Liver (tissue), 9 donors: ENCODE measurements around the gene FAM228B. TPM values are rescaled to one million over a fixed set of nuclear protein-coding genes. Genes with fewer than 3 reads are reported as not detected.

ENCODE experiments used
- DNase-seq: peaks from one replicate; pipeline ENCODE4 v3.0.0-alpha.2; 2017; ENCODE audit warnings: low spot score
- H3K27ac ChIP-seq, 2 donors: one replicate each; pipeline ENCODE4 v1.7.0; 2013; ENCODE audit warnings: inconsistent platforms in 2 of 2, low read length in 2 of 2, control low read depth in 1 of 2, low read depth in 1 of 2, mild to moderate bottlenecking in 1 of 2
- H3K27me3 ChIP-seq, 4 donors: one replicate each; pipeline versions ENCODE4 v1.6.1 to v1.7.0; 2013; ENCODE audit warnings: low read length in 3 of 4, inconsistent platforms in 1 of 4, mild to moderate bottlenecking in 1 of 4, moderate library complexity in 1 of 4; ENCODE audit not compliant: control insufficient read depth in 4 of 4, insufficient read depth in 4 of 4
- H3K36me3 ChIP-seq, 4 donors: one replicate each; pipeline versions ENCODE4 v1.6.1 to v1.7.0; 2013; ENCODE audit warnings: low read length in 3 of 4, mild to moderate bottlenecking in 3 of 4, low read depth in 1 of 4, moderate library complexity in 1 of 4; ENCODE audit not compliant: control insufficient read depth in 4 of 4, insufficient read depth in 3 of 4
- H3K4me1 ChIP-seq, 4 donors: one replicate each; pipeline versions ENCODE4 v1.6.1 to v1.7.0; 2013; ENCODE audit warnings: low read length in 3 of 4, mild to moderate bottlenecking in 3 of 4, moderate library complexity in 1 of 4; ENCODE audit not compliant: control insufficient read depth in 4 of 4, insufficient read depth in 4 of 4
- H3K4me3 ChIP-seq, 3 donors: one replicate each; pipeline versions ENCODE4 v1.6.1 to v1.7.0; 2013; ENCODE audit warnings: low read length in 3 of 3, control low read depth in 1 of 3, low read depth in 1 of 3, mild to moderate bottlenecking in 1 of 3
- H3K9ac ChIP-seq, 2 donors: one replicate each; pipeline ENCODE4 v1.7.0; 2013; ENCODE audit warnings: low read length in 2 of 2, mild to moderate bottlenecking in 2 of 2, moderate library complexity in 2 of 2, control low read depth in 1 of 2, low read depth in 1 of 2
- H3K9me3 ChIP-seq, 4 donors: one replicate each; pipeline versions ENCODE4 v1.6.1 to v1.7.0; 2013; ENCODE audit warnings: low read length in 3 of 4; ENCODE audit not compliant: control insufficient read depth in 4 of 4
- ATF3 ChIP-seq: IDR thresholded peaks from 2 replicates; pipeline ENCODE4 v1.6.1; 2016; ENCODE audit warnings: antibody characterized with exemption
- CTCF ChIP-seq: fragments of 150-350 bp; IDR thresholded peaks from 2 replicates; pipeline ENCODE4 v1.5.1; 2017; ENCODE audit warnings: improper control_type of control experiment, low read depth, low read length; ENCODE audit not compliant: missing input control
- EGR1 ChIP-seq, 2 donors: IDR thresholded peaks; 2 replicates each; pipeline ENCODE4 v1.6.1; 2016 to 2018; ENCODE audit warnings: antibody characterized with exemption in 2 of 2, low read depth in 2 of 2
- FOXA1 ChIP-seq: IDR thresholded peaks from 2 replicates; pipeline ENCODE4 v1.6.1; 2016; ENCODE audit warnings: antibody characterized with exemption
- GABPA ChIP-seq, 2 donors: IDR thresholded peaks in 1 of 2; conservative IDR thresholded peaks in 1 of 2; 2 replicates each; pipeline ENCODE4 v1.6.1; 2016; ENCODE audit warnings: antibody characterized with exemption in 2 of 2, mild to moderate bottlenecking in 1 of 2, moderate library complexity in 1 of 2
- HNF4A ChIP-seq, 2 donors: conservative IDR thresholded peaks; 2 replicates each; pipeline ENCODE4 v1.6.1; 2016; ENCODE audit warnings: antibody characterized with exemption in 2 of 2, mild to moderate bottlenecking in 2 of 2
- JUND ChIP-seq, 2 donors: IDR thresholded peaks; 2 replicates each; pipeline ENCODE4 v1.6.1; 2016; ENCODE audit warnings: antibody characterized with exemption in 2 of 2
- NR2F2 ChIP-seq: IDR thresholded peaks from 2 replicates; pipeline ENCODE4 v1.6.1; 2016; ENCODE audit warnings: antibody characterized with exemption
- RAD21 ChIP-seq, 2 donors: IDR thresholded peaks; 2 replicates each; pipeline ENCODE4 v1.6.1; 2016; ENCODE audit warnings: antibody characterized with exemption in 2 of 2, mild to moderate bottlenecking in 2 of 2
- REST ChIP-seq: IDR thresholded peaks from 2 replicates; pipeline ENCODE4 v1.6.1; 2016; ENCODE audit warnings: antibody characterized with exemption, mild to moderate bottlenecking
- SP1 ChIP-seq: IDR thresholded peaks from 2 replicates; pipeline ENCODE4 v1.6.1; 2018; ENCODE audit warnings: antibody characterized with exemption, mild to moderate bottlenecking
- TAF1 ChIP-seq: conservative IDR thresholded peaks from 2 replicates; pipeline ENCODE4 v1.6.1; 2016; ENCODE audit warnings: antibody characterized with exemption, mild to moderate bottlenecking
- YY1 ChIP-seq: IDR thresholded peaks from 2 replicates; pipeline ENCODE4 v1.6.1; 2016; ENCODE audit warnings: antibody characterized with exemption, mild to moderate bottlenecking
- ZBTB33 ChIP-seq: IDR thresholded peaks from 2 replicates; pipeline ENCODE4 v1.6.1; 2016; ENCODE audit warnings: antibody characterized with exemption
- WGBS: extraction: QIAGEN DNeasy Blood & Tissue Kit; methylation state at CpG from one replicate; pipeline ENCODE4 v1.1.7; 2013; 5-methylcytosine and 5-hydroxymethylcytosine counted together
- polyA plus RNA-seq, 2 donors: library from polyadenylated mRNA; stranded (reverse) in 1 of 2; unstranded in 1 of 2; fragments of 200-250 nt in 1 of 2; fragments of >200 nt in 1 of 2; fragmentation: Nextera tagmentation in 1 of 2; extraction: Ambion mirVana in 1 of 2; gene quantifications; one replicate each; pipeline versions ENCODE4 v1.2.1 to v1.2.3, GENCODE V29; 2013 to 2015
- total RNA-seq, 2 donors: library from RNA; depleted of rRNA; stranded (reverse); fragments of >200 nt; gene quantifications; one replicate each; pipeline ENCODE4 v1.2.3, GENCODE V29; 2014
- donor health status: healthy.
- donor health status: healthy.
- donor health status: healthy.
- donor health status: healthy.
- donor health status: healthy.

The FAM228B gene
- total and polyA plus RNA-seq, 4 donors: 0.68 to 4.2 (median 3.8) TPM

- Histone ChIP-seq H3K4me3 (no peak overlapping the region), H3K27me3 (no peaks in the 10 kb centered on the region), H3K27ac (no peak overlapping the region), H3K9ac (no peak overlapping the region), H3K36me3 (peaks cover 20 to 55% (median 36%) of the 10 kb centered on the region in 4 donors), H3K4me1 (no peaks in the 10 kb centered on the region), H3K9me3 (no peaks in the 10 kb centered on the region)
- DNase-seq: no peak
- TF ChIP-seq ATF3 (no peak), TAF1 (no peak), FOXA1 (no peak), YY1 (no peak), HNF4A (conservative IDR thresholded peaks at IDR 0.05) (no peak), RAD21 (IDR thresholded peaks at IDR 0.05) (no peak), NR2F2 (no peak), GABPA (IDR thresholded peaks at IDR 0.05 in 1 of 2, conservative IDR thresholded peaks at IDR 0.05 in 1 of 2) (no peak), ZBTB33 (no peak), EGR1 (IDR thresholded peaks at IDR 0.05; ENCODE audit: low read depth in 2 of 2) (no peak), JUND (IDR thresholded peaks at IDR 0.05) (no peak)
- WGBS: 97% methylated on average over 12 of the region's 12 CpGs
Measured at GRCh38 chr2:24204505-24204904, 81.2 kb downstream of the FAM228B start.

- DNase-seq: no peak
- H3K9me3 ChIP-seq: no peaks in the 10 kb centered on the region
- no peak overlapping the region for H3K9ac ChIP-seq
- no peaks in the 10 kb centered on the region for H3K27me3 ChIP-seq
- no peak overlapping the region for H3K27ac ChIP-seq
- peaks cover 21 to 61% (median 37%) of the 10 kb centered on the region in 4 donors for H3K36me3 ChIP-seq
- H3K4me3 ChIP-seq: no peak overlapping the region
- no peaks in the 10 kb centered on the region for H3K4me1 ChIP-seq
- WGBS: 97% methylated on average over 4 of the region's 4 CpGs
- TF ChIP-seq TAF1 (no peak), NR2F2 (no peak), SP1 (no peak), ATF3 (no peak), FOXA1 (no peak), REST (no peak), GABPA (IDR thresholded peaks at IDR 0.05 in 1 of 2, conservative IDR thresholded peaks at IDR 0.05 in 1 of 2) (no peak), HNF4A (conservative IDR thresholded peaks at IDR 0.05) (no peak), ZBTB33 (no peak), YY1 (no peak), EGR1 (IDR thresholded peaks at IDR 0.05; ENCODE audit: low read depth in 2 of 2) (no peak), CTCF (no peak)
Measured at GRCh38 chr2:24205131-24205530, 81.9 kb downstream of the FAM228B start.
